ENCODE results near the gene PNPLA5. TPM values are rescaled to one million over a fixed set of nuclear protein-coding genes. Genes with fewer than 3 reads are reported as not detected.

PNPLA5 gene
- total and polyA plus RNA-seq, 2 experiments from 2014 or later: not detected

- no peaks in the 10 kb centered on the region for H3K4me1 ChIP-seq (ENCODE audit: low read depth)
- no peaks in the 10 kb centered on the region for H3K27me3 ChIP-seq
- no peaks in the 10 kb centered on the region for H3K9me3 ChIP-seq (ENCODE audit: low read depth)
- H3K27ac ChIP-seq: no peak overlapping the region
- no peak for DNase-seq (ENCODE audit: low read depth in 1 of 2, low spot score in 1 of 2)
- no peak overlapping the region for H3K4me3 ChIP-seq
- no peaks in the 10 kb centered on the region for H3K36me3 ChIP-seq
- TF ChIP-seq, protein P1, sequence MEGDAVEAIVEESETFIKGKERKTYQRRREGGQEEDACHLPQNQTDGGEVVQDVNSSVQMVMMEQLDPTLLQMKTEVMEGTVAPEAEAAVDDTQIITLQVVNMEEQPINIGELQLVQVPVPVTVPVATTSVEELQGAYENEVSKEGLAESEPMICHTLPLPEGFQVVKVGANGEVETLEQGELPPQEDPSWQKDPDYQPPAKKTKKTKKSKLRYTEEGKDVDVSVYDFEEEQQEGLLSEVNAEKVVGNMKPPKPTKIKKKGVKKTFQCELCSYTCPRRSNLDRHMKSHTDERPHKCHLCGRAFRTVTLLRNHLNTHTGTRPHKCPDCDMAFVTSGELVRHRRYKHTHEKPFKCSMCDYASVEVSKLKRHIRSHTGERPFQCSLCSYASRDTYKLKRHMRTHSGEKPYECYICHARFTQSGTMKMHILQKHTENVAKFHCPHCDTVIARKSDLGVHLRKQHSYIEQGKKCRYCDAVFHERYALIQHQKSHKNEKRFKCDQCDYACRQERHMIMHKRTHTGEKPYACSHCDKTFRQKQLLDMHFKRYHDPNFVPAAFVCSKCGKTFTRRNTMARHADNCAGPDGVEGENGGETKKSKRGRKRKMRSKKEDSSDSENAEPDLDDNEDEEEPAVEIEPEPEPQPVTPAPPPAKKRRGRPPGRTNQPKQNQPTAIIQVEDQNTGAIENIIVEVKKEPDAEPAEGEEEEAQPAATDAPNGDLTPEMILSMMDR (IDR thresholded peaks at IDR 0.05; ENCODE audit: low read depth, low read length): no peak
Observed at GRCh38 chr22:43847376-43848289, 44.2 kb downstream of the PNPLA5 start.

DNA sequence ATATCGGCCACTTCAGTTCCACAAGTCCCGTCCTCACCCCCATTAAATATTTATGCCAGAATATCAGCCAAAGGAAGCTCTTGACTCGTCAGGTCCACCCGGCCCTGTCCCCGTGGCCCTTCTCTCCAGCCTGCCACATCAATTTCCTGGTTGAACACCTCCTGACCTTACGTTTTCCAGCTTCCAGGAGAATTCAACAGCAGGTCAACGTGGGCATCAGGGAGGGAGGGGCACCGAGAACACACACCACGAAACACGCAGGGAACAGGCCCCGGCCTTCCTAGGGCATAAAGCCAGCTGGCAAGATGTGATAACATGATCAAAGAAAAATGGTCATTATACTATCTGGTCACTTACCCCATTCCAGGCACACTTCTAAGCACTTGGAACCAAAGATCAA is 44.8 kb downstream of the PNPLA5 start:
- Histone ChIP-seq H3K36me3 (no peaks in the 10 kb centered on the region), H3K9me3 (ENCODE audit: low read depth) (no peaks in the 10 kb centered on the region), H3K4me3 (no peak overlapping the region), H3K4me1 (ENCODE audit: low read depth) (no peaks in the 10 kb centered on the region), H3K27me3 (no peaks in the 10 kb centered on the region), H3K27ac (no peak overlapping the region)
- no peak for DNase-seq (ENCODE audit: low read depth in 1 of 2, low spot score in 1 of 2)
- TF ChIP-seq, protein P1 (IDR thresholded peaks at IDR 0.05; ENCODE audit: low read depth, low read length): no peak

- DNase-seq (ENCODE audit: low read depth in 1 of 2, low spot score in 1 of 2): no peak
- TF ChIP-seq, protein P1 (IDR thresholded peaks at IDR 0.05; ENCODE audit: low read depth, low read length): no peak
Observed at GRCh38 chr22:43845981-43846380, 45.8 kb downstream of the PNPLA5 start.

DNA sequence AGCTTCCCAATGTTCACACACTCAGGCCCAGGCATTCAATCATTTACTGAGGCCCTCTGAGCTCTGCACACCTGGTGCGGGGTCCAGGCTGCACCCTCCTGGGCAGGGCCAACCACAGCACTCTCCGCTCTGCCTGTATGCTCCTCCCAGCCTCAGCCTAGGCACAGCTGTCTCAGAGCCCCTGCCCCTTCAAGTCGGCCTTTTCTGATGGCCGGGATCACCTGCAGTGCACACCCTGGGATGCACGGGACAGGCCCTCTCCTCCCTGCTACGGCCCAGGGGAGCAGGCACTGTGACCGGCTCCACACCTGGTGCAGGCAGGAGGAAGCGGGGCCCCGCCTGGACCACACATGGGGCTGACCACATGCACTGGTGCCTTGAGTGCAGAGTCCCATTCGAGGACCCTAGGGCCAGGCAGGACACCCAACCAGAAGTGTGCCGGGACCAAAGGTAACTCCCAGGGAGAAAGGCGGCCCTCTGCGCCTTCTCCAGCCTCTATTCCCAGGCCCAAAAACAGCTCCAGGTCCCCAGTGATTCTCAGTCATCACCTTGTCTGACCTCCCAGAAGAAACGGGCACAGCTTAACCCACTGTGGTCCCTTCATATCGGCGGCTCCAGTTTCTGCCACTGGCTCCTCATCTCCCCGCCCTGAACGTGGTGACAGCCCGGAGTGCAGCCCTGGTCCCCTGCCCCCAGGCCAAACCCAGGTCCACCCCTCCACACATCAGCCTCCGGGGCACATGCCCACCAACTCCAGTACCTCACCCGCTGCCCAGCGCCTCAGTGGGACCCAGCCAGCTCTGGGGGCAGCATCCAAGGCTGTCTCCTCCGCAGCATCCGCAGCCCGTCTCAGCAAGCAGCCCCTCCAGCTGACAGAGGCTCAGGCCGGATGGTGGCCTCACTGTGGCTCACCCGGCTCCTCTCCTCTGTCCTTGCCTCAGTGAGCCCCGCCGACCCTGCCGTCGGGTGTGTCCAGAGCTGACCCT is 47.0 kb downstream of the PNPLA5 start:
- DNase-seq (ENCODE audit: low read depth in 1 of 2, low spot score in 1 of 2): no peak
- Histone ChIP-seq H3K4me3 (no peak overlapping the region), H3K27ac (no peak overlapping the region), H3K9me3 (ENCODE audit: low read depth) (no peaks in the 10 kb centered on the region), H3K27me3 (no peaks in the 10 kb centered on the region), H3K36me3 (no peaks in the 10 kb centered on the region), H3K4me1 (ENCODE audit: low read depth) (no peaks in the 10 kb centered on the region)
- TF ChIP-seq, protein P1 (IDR thresholded peaks at IDR 0.05; ENCODE audit: low read depth, low read length): no peak

More at GRCh38 chr22:43845981-43846380, 45.8 kb downstream of the PNPLA5 start:
- Histone ChIP-seq H3K4me1 (ENCODE audit: low read depth) (no peaks in the 10 kb centered on the region), H3K27ac (no peak overlapping the region), H3K9me3 (ENCODE audit: low read depth) (no peaks in the 10 kb centered on the region), H3K27me3 (no peaks in the 10 kb centered on the region), H3K4me3 (no peak overlapping the region), H3K36me3 (no peaks in the 10 kb centered on the region)

- DNase-seq (ENCODE audit: low read depth in 1 of 2, low spot score in 1 of 2): no peak
- no peaks in the 10 kb centered on the region for H3K27me3 ChIP-seq
- H3K36me3 ChIP-seq: no peaks in the 10 kb centered on the region
- TF ChIP-seq, protein P1 (IDR thresholded peaks at IDR 0.05; ENCODE audit: low read depth, low read length): no peak
- no peaks in the 10 kb centered on the region for H3K9me3 ChIP-seq (ENCODE audit: low read depth)
- no peak overlapping the region for H3K27ac ChIP-seq
- no peaks in the 10 kb centered on the region for H3K4me1 ChIP-seq (ENCODE audit: low read depth)
- no peak overlapping the region for H3K4me3 ChIP-seq
Observed at GRCh38 chr22:43843783-43844530, 47.9 kb downstream of the PNPLA5 start.

Data from cardiac muscle cell (in vitro differentiated cells and primary cell).